Inflammatory macrophage (primary cell): ENCODE results near the gene MROH8.
"Not testable (repeated sequence)": the region's sequence is repeated elsewhere in the genome, so short reads cannot be mapped to it uniquely, and the experiment has no call there.

Source experiments
- DNase-seq, 2 donors: peaks; one replicate each; pipeline ENCODE4 v3.0.0-alpha.2; 2020 to 2022

Gene MROH8

GRCh38 chr20:37077009-37077408, 102.3 kb downstream of the MROH8 start:
- DNase-seq: no peak

- no peak for DNase-seq
These were observed 103.2 kb downstream of the MROH8 start for GRCh38 chr20:37075932-37076685.

- no peak for DNase-seq
These were observed 106.8 kb downstream of the MROH8 start for GRCh38 chr20:37072293-37073196.

- no peak for DNase-seq
These were observed 107.9 kb downstream of the MROH8 start for GRCh38 chr20:37071481-37071911.

- not testable (repeated sequence) for DNase-seq
These were observed 109.8 kb downstream of the MROH8 start for GRCh38 chr20:37069563-37069962.

GRCh38 chr20:37066168-37066567, 113.2 kb downstream of the MROH8 start:
- DNase-seq: no peak

- no peak for DNase-seq
These were observed 124.1 kb downstream of the MROH8 start for GRCh38 chr20:37055276-37055675.

- DNase-seq: peak; percentile 20 to 50
These were observed 126.0 kb downstream of the MROH8 start for GRCh38 chr20:37053230-37053950.
